ENCODE measurements around the gene CTSZ. TPM values are rescaled to one million over a fixed set of nuclear protein-coding genes. Genes with fewer than 3 reads are reported as not detected.

CTSZ gene
- total and polyA plus RNA-seq, 2 experiments from 2014 or later, result 0.58 to 41.4 TPM

GRCh38 chr20:59022754-59023153 is 15.7 kb upstream of the CTSZ start:
- no peaks in the 10 kb centered on the region for H3K27me3 ChIP-seq (ENCODE audit: insufficient read depth)
- ATAC-seq (no peak), DNase-seq (ENCODE audit: low spot score) (no peak)
- no peak overlapping the region for H3K4me3 ChIP-seq
- no peak overlapping the region for H2AFZ ChIP-seq
- H3K27ac ChIP-seq (ENCODE audit: low read depth), result no peak overlapping the region
- H3K9me2 ChIP-seq (ENCODE audit: insufficient read depth), result no peaks in the 10 kb centered on the region
- H3K79me2 ChIP-seq (replicated peaks; ENCODE audit: insufficient read depth), result peaks cover 15% of the 10 kb centered on the region
- peaks cover 13% of the 10 kb centered on the region for H3K4me1 ChIP-seq (ENCODE audit: insufficient read depth)
- 0 out of 2 replicates have a peak, but pooled peaks cover 2% of the 10 kb centered on the region for H3F3A ChIP-seq (replicated peaks; ENCODE audit: low read depth)
- Mint-ChIP-seq H3K9me3 (no peaks in the 10 kb centered on the region), H3K27me3 (ENCODE audit: insufficient read depth, low read depth, poor library complexity) (peaks cover 18% of the 10 kb centered on the region), H3K27ac (no peak overlapping the region; the same call in 1 of the 2 replicates), H3K36me3 (ENCODE audit: low read depth) (peaks cover 43% of the 10 kb centered on the region), H3K4me1 (peaks cover 26% of the 10 kb centered on the region), H3K4me3 (no peak overlapping the region)
- peaks cover 8% of the 10 kb centered on the region for H4K20me1 ChIP-seq (replicated peaks; ENCODE audit: insufficient read depth)
- H3K36me3 ChIP-seq (ENCODE audit: insufficient read depth), result peaks cover 18% of the 10 kb centered on the region; the same call in 1 of the 2 replicates
- TF ChIP-seq ZNF331 (CRISPR knock-in tag; IDR thresholded peaks at IDR 0.05; ENCODE audit: low read depth) (no peak), CTCF (conservative IDR thresholded peaks at IDR 0.05; ENCODE audit: low read depth in 2 of 2) (no peak), EZH2 (IDR thresholded peaks at IDR 0.05; ENCODE audit: low read depth, unreplicated experiment) (no peak), STAT1 (IDR thresholded peaks at IDR 0.05; ENCODE audit: unreplicated experiment) (no peak)
- H3K4me2 ChIP-seq, result no peak overlapping the region

- peaks cover 5% of the 10 kb centered on the region for H3K4me1 ChIP-seq (ENCODE audit: insufficient read depth)
- H3K79me2 ChIP-seq (replicated peaks; ENCODE audit: insufficient read depth), result no peaks in the 10 kb centered on the region; the same call in 1 of the 2 replicates
- H3K27ac ChIP-seq (ENCODE audit: low read depth), result no peak overlapping the region
- Mint-ChIP-seq H3K4me1 (peaks cover 22% of the 10 kb centered on the region), H3K36me3 (ENCODE audit: low read depth) (peaks cover 32% of the 10 kb centered on the region), H3K27ac (no peak overlapping the region), H3K9me3 (no peaks in the 10 kb centered on the region), H3K4me3 (no peak overlapping the region), H3K27me3 (ENCODE audit: insufficient read depth, low read depth, poor library complexity) (peaks cover 10% of the 10 kb centered on the region)
- H3K4me3 ChIP-seq, result no peak overlapping the region
- H4K20me1 ChIP-seq (replicated peaks; ENCODE audit: insufficient read depth), result no peaks in the 10 kb centered on the region
- peaks cover 8% of the 10 kb centered on the region; the same call in 1 of the 2 replicates for H3K36me3 ChIP-seq (ENCODE audit: insufficient read depth)
- H3K27me3 ChIP-seq (ENCODE audit: insufficient read depth), result no peaks in the 10 kb centered on the region
- H2AFZ ChIP-seq, result no peak overlapping the region
- DNase-seq (ENCODE audit: low spot score), result no peak
- H3F3A ChIP-seq (replicated peaks; ENCODE audit: low read depth), result no peaks in the 10 kb centered on the region
- H3K4me2 ChIP-seq, result no peak overlapping the region
- ATAC-seq, result no peak
- no peaks in the 10 kb centered on the region for H3K9me2 ChIP-seq (ENCODE audit: insufficient read depth)
- TF ChIP-seq REST (IDR thresholded peaks at IDR 0.05; ENCODE audit: unreplicated experiment) (no peak), STAT1 (IDR thresholded peaks at IDR 0.05; ENCODE audit: unreplicated experiment) (no peak), ZNF462 (CRISPR knock-in tag; IDR thresholded peaks at IDR 0.05) (no peak), JUNB (IDR thresholded peaks at IDR 0.05; ENCODE audit: unreplicated experiment) (no peak), EZH2phosphoT487 (IDR thresholded peaks at IDR 0.05; ENCODE audit: unreplicated experiment) (no peak)
Measured at GRCh38 chr20:59020938-59021551, 14.0 kb upstream of the CTSZ start.
